H9 (cell line): ENCODE results near the gene ULK4. TPM values are rescaled to one million over a fixed set of nuclear protein-coding genes. Genes with fewer than 3 reads are reported as not detected.
"Not testable (repeated sequence)": the region's sequence is repeated elsewhere in the genome, so short reads cannot be mapped to it uniquely, and the experiment has no call there.

Experiments
- DNase-seq: peaks from one replicate; pipeline ENCODE4 v3.0.0-alpha.2; 2017
- H2AFZ ChIP-seq: one replicate; pipeline ENCODE4 v1.6.1; 2013; ENCODE audit warnings: mild to moderate bottlenecking, low read length, control low read depth, moderate library complexity
- H2AK5ac ChIP-seq: 2 replicates; pipeline ENCODE4 v1.6.1; 2013; ENCODE audit warnings: low read length, control low read depth, mixed read lengths; ENCODE audit not compliant: insufficient read length
- H2BK120ac ChIP-seq: one replicate; pipeline ENCODE4 v1.6.1; 2013; ENCODE audit warnings: low read depth, mild to moderate bottlenecking, low read length, control low read depth, inconsistent platforms; ENCODE audit not compliant: poor library complexity, severe bottlenecking
- H2BK12ac ChIP-seq: 2 replicates; pipeline ENCODE4 v1.6.1; 2013; ENCODE audit warnings: low read length, control low read depth, mixed read lengths, low read depth; ENCODE audit not compliant: insufficient read length
- H2BK15ac ChIP-seq: 2 replicates; pipeline ENCODE4 v1.6.1; 2013; ENCODE audit warnings: low read depth, low read length, control low read depth
- H2BK20ac ChIP-seq: one replicate; pipeline ENCODE4 v1.6.1; 2013; ENCODE audit warnings: low read depth, mild to moderate bottlenecking, low read length, control low read depth, inconsistent platforms; ENCODE audit not compliant: poor library complexity, severe bottlenecking
- H2BK5ac ChIP-seq: 2 replicates; pipeline ENCODE4 v1.6.1; 2013; ENCODE audit warnings: low read length, control low read depth, mixed read lengths; ENCODE audit not compliant: insufficient read length
- H3K14ac ChIP-seq: 2 replicates; pipeline ENCODE4 v1.6.1; 2013; ENCODE audit warnings: low read length, control low read depth; ENCODE audit not compliant: insufficient read depth
- H3K18ac ChIP-seq: 2 replicates; pipeline ENCODE4 v1.6.1; 2013; ENCODE audit warnings: low read depth, mild to moderate bottlenecking, mixed read lengths, low read length, control low read depth; ENCODE audit not compliant: insufficient read length
- H3K23ac ChIP-seq: 2 replicates; pipeline ENCODE4 v1.6.1; 2013; ENCODE audit warnings: low read length, control low read depth, mixed read lengths, low read depth; ENCODE audit not compliant: insufficient read length
- H3K23me2 ChIP-seq: 2 replicates; pipeline ENCODE4 v1.6.1; 2013; ENCODE audit warnings: low read depth, mild to moderate bottlenecking, mixed read lengths, low read length, control low read depth; ENCODE audit not compliant: insufficient read length, poor library complexity, severe bottlenecking
- H3K27ac ChIP-seq: 2 replicates; pipeline ENCODE4 v1.5.1; 2013; ENCODE audit warnings: low read length, control low read depth, mixed read lengths, low read depth; ENCODE audit not compliant: insufficient read length
- H3K27me3 ChIP-seq: 2 replicates; pipeline ENCODE4 v1.6.1; 2013; ENCODE audit warnings: low read length, control low read depth, inconsistent platforms; ENCODE audit not compliant: insufficient read depth
- H3K4ac ChIP-seq: 2 replicates; pipeline ENCODE4 v1.6.1; 2013; ENCODE audit warnings: low read depth, mild to moderate bottlenecking, control low read depth, inconsistent platforms, low read length, moderate library complexity
- H3K4me1 ChIP-seq: 2 replicates; pipeline ENCODE4 v1.6.1; 2013; ENCODE audit warnings: low read length, control low read depth, inconsistent platforms; ENCODE audit not compliant: insufficient read depth
- H3K4me2 ChIP-seq: 2 replicates; pipeline ENCODE4 v1.6.1; 2013; ENCODE audit warnings: low read length, control low read depth, mixed read lengths; ENCODE audit not compliant: insufficient read length, insufficient read depth
- H3K56ac ChIP-seq: 2 replicates; pipeline ENCODE4 v1.6.1; 2013; ENCODE audit warnings: low read depth, mild to moderate bottlenecking, mixed read lengths, low read length, control low read depth; ENCODE audit not compliant: insufficient read length
- H3K79me1 ChIP-seq: 2 replicates; pipeline ENCODE4 v1.6.1; 2013; ENCODE audit warnings: low read depth, mild to moderate bottlenecking, moderate library complexity, low read length, control low read depth, inconsistent platforms; ENCODE audit not compliant: insufficient read depth, poor library complexity, severe bottlenecking
- H3K79me2 ChIP-seq: 2 replicates; pipeline ENCODE4 v1.6.1; 2013; ENCODE audit warnings: low read length, control low read depth, inconsistent platforms; ENCODE audit not compliant: insufficient read depth
- H3K9ac ChIP-seq: 2 replicates; pipeline ENCODE4 v1.6.1; 2013; ENCODE audit warnings: low read length, control low read depth, mixed read lengths; ENCODE audit not compliant: insufficient read length; ENCODE audit errors: extremely low read depth
- H3K9me3 ChIP-seq: one replicate; pipeline ENCODE4 v1.6.1; 2013; ENCODE audit warnings: low read depth, low read length, inconsistent platforms; ENCODE audit not compliant: control insufficient read depth
- H3T11ph ChIP-seq: one replicate; pipeline ENCODE4 v1.6.1; 2013; ENCODE audit warnings: mild to moderate bottlenecking, low read length, control low read depth, inconsistent platforms
- H4K20me1 ChIP-seq: one replicate; pipeline ENCODE4 v1.6.1; 2013; ENCODE audit not compliant: control insufficient read depth, insufficient read length, insufficient read depth
- H4K5ac ChIP-seq: 2 replicates; pipeline ENCODE4 v1.6.1; 2013; ENCODE audit warnings: low read depth, mild to moderate bottlenecking, mixed read lengths, low read length, control low read depth; ENCODE audit not compliant: insufficient read length
- H4K8ac ChIP-seq: replicated peaks from 2 replicates; pipeline ENCODE4 v1.6.1; 2013; ENCODE audit warnings: low read length, control low read depth, mixed read lengths, low read depth; ENCODE audit not compliant: insufficient read length
- H4K91ac ChIP-seq: 2 replicates; pipeline ENCODE4 v1.6.1; 2013; ENCODE audit warnings: low read depth, mild to moderate bottlenecking, moderate library complexity, mixed read lengths, low read length, control low read depth; ENCODE audit not compliant: insufficient read length
- H3K27ac Mint-ChIP-seq, 3 experiments: 2 replicates in 2 of 3; 3 replicates in 1 of 3; pipeline ENCODE4 v1.8.0; 2020 to 2021; ENCODE audit warnings: mixed read lengths in 3 of 3, mild to moderate bottlenecking in 1 of 3, moderate library complexity in 1 of 3
- H3K27me3 Mint-ChIP-seq: 2 replicates; pipeline ENCODE4 v1.8.0; 2021; ENCODE audit warnings: low read depth, mild to moderate bottlenecking, moderate library complexity, mixed read lengths
- H3K36me3 Mint-ChIP-seq, 3 experiments: 2 replicates in 2 of 3; 3 replicates in 1 of 3; pipeline ENCODE4 v1.8.0; 2020 to 2021; ENCODE audit warnings: low read depth in 3 of 3, mixed read lengths in 3 of 3; ENCODE audit not compliant: insufficient read depth in 1 of 3
- H3K4me1 Mint-ChIP-seq, 2 experiments: 2 replicates each; pipeline ENCODE4 v1.8.0; 2020; ENCODE audit warnings: mixed read lengths in 2 of 2
- H3K4me3 Mint-ChIP-seq, 2 experiments: 2 replicates in 1 of 2; 3 replicates in 1 of 2; pipeline ENCODE4 v1.8.0; 2020 to 2021; ENCODE audit warnings: mild to moderate bottlenecking in 2 of 2, mixed read lengths in 2 of 2, moderate library complexity in 1 of 2
- H3K9me3 Mint-ChIP-seq, 2 experiments: 2 replicates in 1 of 2; 3 replicates in 1 of 2; pipeline ENCODE4 v1.8.0; 2020; ENCODE audit warnings: mild to moderate bottlenecking in 2 of 2, mixed read lengths in 2 of 2, moderate library complexity in 1 of 2
- WGBS: extraction: QIAGEN DNeasy Blood & Tissue Kit; methylation state at CpG from one replicate; pipeline ENCODE4 v1.1.7; 2013; ENCODE audit warnings: missing lambda C conversion rate, low lambda C conversion rate, mixed read lengths; ENCODE audit not compliant: insufficient read length; ENCODE audit errors: extremely low coverage; 5-methylcytosine and 5-hydroxymethylcytosine counted together
- total RNA-seq: library from RNA; stranded (reverse); gene quantifications from 2 replicates; pipeline ENCODE4 v1.2.1, GENCODE V29; 2021

ULK4 gene
- total RNA-seq, 1 experiment from 2014 or later: 12.9 TPM

DNA sequence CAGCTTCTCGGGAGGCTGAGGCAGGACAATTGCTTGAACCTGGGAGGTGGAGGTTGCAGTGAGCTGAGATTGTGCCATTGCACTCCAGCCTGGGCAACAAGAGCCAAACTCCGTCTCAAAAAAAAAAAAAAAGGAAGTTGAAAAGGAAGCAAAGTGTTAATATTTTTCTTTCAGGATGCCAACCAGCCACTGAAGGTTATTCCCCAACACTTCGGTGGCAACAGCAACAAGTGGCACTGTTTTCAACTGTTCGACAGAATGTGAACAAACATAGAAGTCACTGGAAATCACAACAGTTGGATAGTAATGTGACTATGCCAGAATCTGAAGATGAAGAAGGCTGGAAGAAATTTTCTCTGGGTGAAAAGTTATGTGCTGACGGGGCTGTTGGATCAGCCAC lies 15.5 kb upstream of the ULK4 start:
- H3K4me2 ChIP-seq, H3K56ac ChIP-seq, H3K4me1 ChIP-seq, H3K27ac Mint-ChIP-seq, H2BK5ac ChIP-seq, H2BK12ac ChIP-seq, H3K79me2 ChIP-seq, H2AFZ ChIP-seq, H4K20me1 ChIP-seq, DNase-seq, H3K9me3 Mint-ChIP-seq, H2AK5ac ChIP-seq, H4K8ac ChIP-seq, H3K18ac ChIP-seq, H3K27me3 Mint-ChIP-seq, H3K4me3 Mint-ChIP-seq, H3K23me2 ChIP-seq, H3K79me1 ChIP-seq, H2BK15ac ChIP-seq, H3T11ph ChIP-seq, H3K4ac ChIP-seq, H3K14ac ChIP-seq, H4K91ac ChIP-seq, H3K27ac ChIP-seq, H3K9me3 ChIP-seq, H2BK120ac ChIP-seq, H3K23ac ChIP-seq, H4K5ac ChIP-seq, H3K36me3 Mint-ChIP-seq, H3K4me1 Mint-ChIP-seq, H3K27me3 ChIP-seq, H3K9ac ChIP-seq, H2BK20ac ChIP-seq: not testable (repeated sequence)
- no CpG with 5 or more reads among the region's 5 CpGs for WGBS
